KMS-11 (cell line): ENCODE data around the gene TMEM260.
"Not testable (repeated sequence)": the region's sequence is repeated elsewhere in the genome, so short reads cannot be mapped to it uniquely, and the experiment has no call there.

Source experiments
- H2AFZ ChIP-seq: fragments of 200-600 bp; sonication (generic); 2 replicates; pipeline ENCODE4 v1.6.1; 2016; ENCODE audit warnings: antibody characterized with exemption, mixed run types, low read depth
- H3K27ac ChIP-seq: fragments of 200-600 bp; sonication (generic); 2 replicates; pipeline ENCODE4 v1.6.1; 2016; ENCODE audit warnings: mild to moderate bottlenecking, mixed run types
- H3K27me3 ChIP-seq: fragments of 200-600 bp; sonication (generic); 2 replicates; pipeline ENCODE4 v1.6.1; 2017; ENCODE audit warnings: mild to moderate bottlenecking, low read depth, mixed run types, moderate library complexity; ENCODE audit not compliant: insufficient read depth
- H3K36me3 ChIP-seq: fragments of 200-600 bp; sonication (generic); 2 replicates; pipeline ENCODE4 v1.6.1; 2017; ENCODE audit warnings: mild to moderate bottlenecking, mixed run types; ENCODE audit not compliant: insufficient read depth
- H3K4me1 ChIP-seq: fragments of 200-600 bp; sonication (generic); 2 replicates; pipeline ENCODE4 v1.6.1; 2016; ENCODE audit warnings: mild to moderate bottlenecking, low read depth, mixed run types; ENCODE audit not compliant: poor library complexity, severe bottlenecking
- H3K4me2 ChIP-seq: fragments of 200-600 bp; sonication (generic); 2 replicates; pipeline ENCODE4 v1.7.0; 2016; ENCODE audit warnings: mild to moderate bottlenecking, mixed run types
- H3K4me3 ChIP-seq: fragments of 200-600 bp; sonication (generic); IDR thresholded peaks from 2 replicates; pipeline ENCODE4 v1.6.1; 2017; ENCODE audit warnings: low read depth, low read length, mixed read lengths; ENCODE audit not compliant: insufficient read depth
- H3K79me2 ChIP-seq: fragments of 200-600 bp; sonication (generic); 2 replicates; pipeline ENCODE4 v1.6.1; 2016; ENCODE audit warnings: low read depth, mixed run types; ENCODE audit not compliant: insufficient read depth
- H3K9ac ChIP-seq: fragments of 200-600 bp; sonication (generic); 2 replicates; pipeline ENCODE4 v1.6.1; 2016; ENCODE audit warnings: mild to moderate bottlenecking, mixed run types
- H4K20me1 ChIP-seq: fragments of 200-600 bp; sonication (generic); 2 replicates; pipeline ENCODE4 v1.6.1; 2016; ENCODE audit warnings: mild to moderate bottlenecking, mixed run types; ENCODE audit not compliant: insufficient read depth
- TF ChIP-seq, protein P1 (sequence below): fragments of 200-600 bp; sonication (generic); conservative IDR thresholded peaks from 2 replicates; pipeline ENCODE4 v1.6.1; 2017; ENCODE audit warnings: low read depth, mild to moderate bottlenecking, antibody characterized with exemption, low read length, moderate library complexity, mixed read lengths

Gene TMEM260

DNA sequence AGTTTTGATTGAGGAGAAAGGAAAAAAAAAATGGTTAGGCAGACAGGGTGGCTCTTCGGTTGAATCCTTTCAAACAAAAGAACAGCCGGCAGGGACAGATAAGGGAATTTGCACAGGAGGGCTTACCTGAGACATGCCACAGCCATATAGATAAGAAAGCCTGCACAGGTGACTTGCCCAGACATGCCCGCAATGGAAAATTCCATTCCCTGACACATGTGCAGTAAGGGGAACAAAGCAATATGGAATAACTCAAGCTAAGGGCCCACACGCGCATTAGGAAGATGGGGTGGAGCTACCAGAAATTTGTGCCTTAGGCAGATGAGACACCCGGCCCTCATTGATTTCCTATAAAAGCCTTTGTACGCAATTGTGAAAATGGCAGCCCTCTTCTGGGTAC, 86.7 kb downstream of the TMEM260 start:
- no peak overlapping the region for H3K9ac ChIP-seq
- no peaks in the 10 kb centered on the region for H3K36me3 ChIP-seq
- H2AFZ ChIP-seq: no peak overlapping the region
- H4K20me1 ChIP-seq: no peaks in the 10 kb centered on the region
- no peaks in the 10 kb centered on the region for H3K4me1 ChIP-seq
- H3K79me2 ChIP-seq: no peaks in the 10 kb centered on the region
- no peak overlapping the region for H3K27ac ChIP-seq
- no peaks in the 10 kb centered on the region for H3K27me3 ChIP-seq
- H3K4me3 ChIP-seq: no peak overlapping the region
- TF ChIP-seq, protein P1, sequence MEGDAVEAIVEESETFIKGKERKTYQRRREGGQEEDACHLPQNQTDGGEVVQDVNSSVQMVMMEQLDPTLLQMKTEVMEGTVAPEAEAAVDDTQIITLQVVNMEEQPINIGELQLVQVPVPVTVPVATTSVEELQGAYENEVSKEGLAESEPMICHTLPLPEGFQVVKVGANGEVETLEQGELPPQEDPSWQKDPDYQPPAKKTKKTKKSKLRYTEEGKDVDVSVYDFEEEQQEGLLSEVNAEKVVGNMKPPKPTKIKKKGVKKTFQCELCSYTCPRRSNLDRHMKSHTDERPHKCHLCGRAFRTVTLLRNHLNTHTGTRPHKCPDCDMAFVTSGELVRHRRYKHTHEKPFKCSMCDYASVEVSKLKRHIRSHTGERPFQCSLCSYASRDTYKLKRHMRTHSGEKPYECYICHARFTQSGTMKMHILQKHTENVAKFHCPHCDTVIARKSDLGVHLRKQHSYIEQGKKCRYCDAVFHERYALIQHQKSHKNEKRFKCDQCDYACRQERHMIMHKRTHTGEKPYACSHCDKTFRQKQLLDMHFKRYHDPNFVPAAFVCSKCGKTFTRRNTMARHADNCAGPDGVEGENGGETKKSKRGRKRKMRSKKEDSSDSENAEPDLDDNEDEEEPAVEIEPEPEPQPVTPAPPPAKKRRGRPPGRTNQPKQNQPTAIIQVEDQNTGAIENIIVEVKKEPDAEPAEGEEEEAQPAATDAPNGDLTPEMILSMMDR: no peak
- no peak overlapping the region for H3K4me2 ChIP-seq

DNA sequence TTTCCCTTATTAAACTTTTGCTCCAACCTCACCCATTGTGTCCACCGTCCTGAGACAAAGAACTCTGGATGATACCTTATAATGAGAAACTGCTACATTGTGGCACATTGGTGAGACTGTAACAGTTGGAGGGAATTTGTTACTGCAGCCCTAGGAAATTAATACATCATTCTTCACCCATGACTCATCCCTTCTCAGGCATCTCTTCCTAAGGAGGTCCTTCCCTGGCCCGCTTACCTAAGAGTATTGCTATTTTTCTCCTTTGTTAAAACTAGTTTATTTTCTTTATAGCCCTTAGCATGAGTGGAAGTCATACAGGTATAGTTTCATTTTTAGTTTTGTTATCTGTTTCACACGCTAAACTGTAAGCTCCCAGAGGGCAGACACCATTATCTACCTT, 87.1 kb downstream of the TMEM260 start:
- H3K36me3 ChIP-seq: no peaks in the 10 kb centered on the region
- H3K27me3 ChIP-seq: no peaks in the 10 kb centered on the region
- TF ChIP-seq, protein P1: no peak
- H3K4me1 ChIP-seq: no peaks in the 10 kb centered on the region
- H3K4me3 ChIP-seq: no peak overlapping the region
- no peak overlapping the region for H3K9ac ChIP-seq
- H2AFZ ChIP-seq: no peak overlapping the region
- H3K27ac ChIP-seq: no peak overlapping the region
- H3K79me2 ChIP-seq: no peaks in the 10 kb centered on the region
- no peak overlapping the region for H3K4me2 ChIP-seq
- no peaks in the 10 kb centered on the region for H4K20me1 ChIP-seq

DNA sequence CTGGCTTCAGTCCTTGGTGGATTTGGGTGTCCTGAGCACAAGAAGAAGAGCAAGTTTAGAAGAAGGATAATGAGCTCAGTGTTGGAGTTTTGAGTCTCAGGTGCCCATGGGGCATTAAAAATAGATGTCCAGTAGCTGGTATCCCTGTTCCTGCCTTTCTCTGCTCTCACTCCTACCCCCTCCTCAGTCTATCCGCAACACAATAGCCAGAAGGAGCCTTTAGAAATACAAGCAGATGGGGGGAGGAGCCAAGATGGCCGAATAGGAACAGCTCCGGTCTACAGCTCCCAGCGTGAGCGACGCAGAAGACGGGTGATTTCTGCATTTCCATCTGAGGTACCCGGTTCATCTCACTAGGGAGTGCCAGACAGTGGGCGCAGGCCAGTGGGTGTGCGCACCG, 87.7 kb downstream of the TMEM260 start:
- H2AFZ ChIP-seq, H3K36me3 ChIP-seq, H3K27ac ChIP-seq, H3K79me2 ChIP-seq, H3K4me2 ChIP-seq, H3K27me3 ChIP-seq, H3K4me3 ChIP-seq, H3K9ac ChIP-seq, H3K4me1 ChIP-seq, H4K20me1 ChIP-seq: not testable (repeated sequence)

DNA sequence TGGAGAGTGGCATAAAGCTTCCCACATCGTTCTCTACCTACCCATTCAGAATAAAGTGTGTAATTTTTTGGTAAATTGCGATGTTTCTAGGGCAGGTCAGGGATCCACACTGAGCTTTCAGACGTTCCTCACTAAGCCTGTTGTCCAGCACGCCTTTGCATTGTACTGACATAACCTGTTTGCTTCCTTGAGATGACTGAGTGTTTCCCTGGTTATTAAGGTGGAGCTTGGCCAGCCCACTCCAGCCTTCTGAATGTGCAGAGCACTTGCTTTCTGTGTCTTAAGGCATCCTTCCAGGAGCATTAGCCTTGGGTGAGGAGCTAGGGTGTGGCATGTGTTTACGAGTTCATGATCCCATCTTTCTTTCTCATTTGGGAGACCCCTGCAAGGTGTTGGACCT, 96.4 kb downstream of the TMEM260 start:
- H3K79me2 ChIP-seq: no peaks in the 10 kb centered on the region
- no peak overlapping the region for H3K4me2 ChIP-seq
- no peak overlapping the region for H3K4me3 ChIP-seq
- H2AFZ ChIP-seq: no peak overlapping the region
- no peaks in the 10 kb centered on the region for H3K4me1 ChIP-seq
- no peaks in the 10 kb centered on the region for H3K27me3 ChIP-seq
- no peaks in the 10 kb centered on the region for H3K36me3 ChIP-seq
- H3K27ac ChIP-seq: no peak overlapping the region
- TF ChIP-seq, protein P1: no peak
- no peak overlapping the region for H3K9ac ChIP-seq
- H4K20me1 ChIP-seq: no peaks in the 10 kb centered on the region

DNA sequence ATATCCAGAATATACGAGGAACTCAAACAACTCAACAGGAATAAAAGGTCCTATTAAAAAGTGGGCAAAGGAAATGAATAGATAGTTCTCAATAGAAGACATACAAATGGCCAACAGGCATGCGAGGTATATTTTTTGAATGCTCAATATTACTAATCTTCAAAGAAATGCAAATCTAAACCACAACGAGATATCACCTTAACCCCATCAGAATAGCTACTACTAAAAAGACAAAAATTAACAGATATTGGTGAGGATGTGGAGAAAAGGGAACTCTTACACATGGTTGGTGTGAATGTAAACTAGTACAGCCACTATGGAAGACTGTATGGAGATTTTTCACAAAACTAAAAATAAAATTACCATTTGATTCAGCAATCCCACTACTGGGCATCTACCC, 99.2 kb downstream of the TMEM260 start:
- Histone ChIP-seq H3K79me2 (no peaks in the 10 kb centered on the region), H3K27me3 (no peaks in the 10 kb centered on the region), H3K9ac (no peak overlapping the region), H4K20me1 (no peaks in the 10 kb centered on the region), H2AFZ (no peak overlapping the region), H3K4me3 (no peak overlapping the region), H3K4me2 (no peak overlapping the region), H3K36me3 (no peaks in the 10 kb centered on the region), H3K27ac (no peak overlapping the region), H3K4me1 (no peaks in the 10 kb centered on the region)
- TF ChIP-seq, protein P1: no peak
